GOT3 (cell line): ENCODE results near the gene PKHD1.

ENCODE experiments used
- DNase-seq: peaks from one replicate; lab custom pipeline; 2025; ENCODE audit warnings: mixed read lengths; lab: John Stamatoyannopoulos, UW

PKHD1 gene

DNA sequence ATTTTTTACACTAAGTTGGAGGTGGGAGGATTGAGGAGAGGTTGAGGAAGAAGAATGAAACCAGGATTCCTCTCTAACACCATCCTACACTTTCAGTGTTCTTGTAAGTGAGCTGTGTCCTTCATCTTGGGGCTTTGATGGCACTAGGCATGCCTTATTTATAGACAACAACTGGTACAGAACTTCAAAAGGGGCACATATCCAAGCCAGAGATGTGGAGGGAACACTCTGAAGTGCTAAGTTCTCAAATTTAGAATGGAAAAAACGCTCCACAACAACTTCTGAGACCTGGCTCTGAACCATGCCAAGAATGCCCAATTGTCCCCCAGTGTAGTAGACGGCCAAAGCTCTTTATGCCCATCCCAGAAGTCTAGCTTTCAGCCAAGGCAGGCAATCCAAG is 16.2 kb upstream of the PKHD1 start:
- no peak for DNase-seq

DNA sequence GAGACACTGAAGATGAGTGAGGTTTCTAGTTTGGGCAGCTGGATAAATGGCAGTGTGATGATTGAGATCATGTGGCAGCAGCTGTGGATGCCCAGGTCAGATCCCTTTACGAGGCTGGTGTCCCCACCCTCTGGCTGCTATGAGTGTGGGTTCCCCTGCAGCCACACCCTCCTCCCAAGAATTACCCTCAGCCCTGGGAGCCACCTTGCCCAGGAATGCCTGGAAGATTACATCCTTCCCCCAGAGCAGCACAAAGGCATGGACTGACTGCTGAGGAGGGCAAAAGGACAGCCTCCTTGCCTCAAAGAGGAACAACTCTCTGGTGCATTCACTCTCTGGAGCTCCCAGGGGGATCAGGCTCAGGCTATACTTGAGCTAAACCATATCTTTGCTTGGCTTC is 15.0 kb upstream of the PKHD1 start:
- DNase-seq, result no peak

- DNase-seq, result no peak
Measured at GRCh38 chr6:52098721-52099120, 11.3 kb upstream of the PKHD1 start.

- DNase-seq, result no peak
Measured at GRCh38 chr6:52089758-52090348, 2.4 kb upstream of the PKHD1 start.

GRCh38 chr6:52086741-52087140 is 672 bp downstream of the PKHD1 start:
- no peak for DNase-seq

DNA sequence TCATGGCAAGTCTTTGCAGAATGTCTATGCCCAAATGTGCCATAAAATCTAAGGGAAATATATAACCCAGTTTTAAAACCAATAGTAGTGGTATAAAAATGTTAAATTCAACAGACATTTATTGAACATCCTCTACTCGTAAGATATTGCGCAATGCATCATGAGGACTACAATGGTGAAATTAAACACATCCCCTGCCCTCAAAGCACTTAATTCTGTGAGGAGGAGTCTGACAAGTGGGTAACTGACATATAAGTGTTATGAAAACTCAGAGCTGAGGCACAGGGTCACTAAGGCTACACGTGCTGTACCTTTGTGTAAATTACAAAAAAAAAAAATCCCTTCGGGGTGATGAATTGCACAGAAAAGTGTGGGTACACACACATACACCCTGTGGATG is 6.2 kb downstream of the PKHD1 start:
- no peak for DNase-seq

GRCh38 chr6:52077961-52078625 is 9.3 kb downstream of the PKHD1 start:
- no peak for DNase-seq

GRCh38 chr6:52077180-52077884 is 10.1 kb downstream of the PKHD1 start:
- DNase-seq, result no peak

GRCh38 chr6:52076791-52077179 is 10.6 kb downstream of the PKHD1 start:
- no peak for DNase-seq

DNA sequence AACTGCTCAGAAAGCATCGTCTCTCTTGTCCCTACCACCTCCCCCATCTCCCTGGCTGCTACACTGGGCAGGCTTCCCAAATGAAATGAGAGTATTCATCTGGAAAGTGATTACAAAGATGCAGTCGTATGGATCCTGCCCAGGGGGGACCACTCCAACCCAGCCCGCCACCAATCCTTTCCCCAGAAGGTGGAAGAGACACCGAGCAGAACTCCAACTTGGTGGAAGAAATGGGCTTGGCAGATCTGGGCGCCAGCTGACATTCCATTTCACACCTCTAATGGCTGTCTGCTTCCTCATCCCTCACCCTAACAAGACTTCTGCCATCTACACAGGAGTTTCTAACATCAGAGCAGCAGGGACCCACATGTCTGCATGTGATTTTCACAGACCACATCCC is 12.7 kb downstream of the PKHD1 start:
- no peak for DNase-seq

DNA sequence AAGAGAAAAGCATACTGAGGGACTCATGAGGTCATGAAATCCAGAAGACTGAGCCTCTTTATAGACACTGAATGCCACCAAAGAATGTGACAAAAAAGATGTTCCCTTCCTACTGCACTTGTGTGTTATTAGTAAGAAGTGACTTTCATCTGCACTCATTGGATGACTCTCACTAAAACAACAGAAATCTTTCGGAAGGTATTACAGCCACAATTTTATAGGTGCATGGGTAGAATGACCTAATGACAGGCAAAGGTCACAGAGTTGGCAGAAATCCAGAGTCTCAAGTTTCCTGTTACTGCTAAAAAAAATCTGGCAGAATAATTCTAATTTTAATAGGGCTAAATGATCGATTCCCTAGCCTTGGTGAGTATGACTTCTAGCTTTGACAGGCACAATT is 13.3 kb downstream of the PKHD1 start:
- no peak for DNase-seq

- DNase-seq, result no peak
Measured at GRCh38 chr6:52065621-52066020, 21.8 kb downstream of the PKHD1 start.

- no peak for DNase-seq
Measured at GRCh38 chr6:52063584-52064344, 23.6 kb downstream of the PKHD1 start.

GRCh38 chr6:52061481-52061880 is 25.9 kb downstream of the PKHD1 start:
- no peak for DNase-seq

GRCh38 chr6:52059821-52060220 is 27.6 kb downstream of the PKHD1 start:
- no peak for DNase-seq

GRCh38 chr6:52055451-52055850 is 32.0 kb downstream of the PKHD1 start:
- no peak for DNase-seq

DNA sequence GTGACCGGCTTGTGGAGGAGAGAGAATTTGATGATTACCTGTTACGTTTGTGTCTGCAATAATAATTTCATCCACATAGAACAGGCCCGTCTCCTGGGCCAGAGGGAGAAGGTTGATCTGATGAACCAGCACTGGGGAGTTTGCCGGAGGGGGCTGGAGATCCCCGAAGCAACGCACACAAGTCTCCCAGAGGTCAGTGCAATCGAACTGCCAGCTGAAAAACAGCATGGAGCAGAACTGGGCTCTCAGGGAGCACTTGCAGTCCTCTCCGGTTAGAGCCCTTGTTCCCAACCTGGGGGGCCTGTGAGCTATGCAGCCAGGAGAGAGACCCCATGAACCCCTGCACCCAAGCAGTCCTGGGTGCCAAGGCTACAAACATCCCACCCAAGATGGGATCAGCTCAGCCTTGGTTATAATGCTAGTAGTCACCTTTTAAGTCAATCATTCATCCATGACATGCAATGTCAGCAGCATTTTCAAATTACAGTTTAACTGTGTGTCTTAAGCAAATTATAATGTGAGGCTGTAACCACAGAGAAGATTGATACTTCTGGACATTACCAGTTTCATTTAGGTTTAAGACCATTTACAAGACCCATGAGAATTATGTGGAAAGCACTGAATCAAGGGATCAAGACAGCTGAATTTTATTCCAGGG is 34.2 kb downstream of the PKHD1 start:
- no peak for DNase-seq

- no peak for DNase-seq
Measured at GRCh38 chr6:52050051-52050405, 37.4 kb downstream of the PKHD1 start.

DNA sequence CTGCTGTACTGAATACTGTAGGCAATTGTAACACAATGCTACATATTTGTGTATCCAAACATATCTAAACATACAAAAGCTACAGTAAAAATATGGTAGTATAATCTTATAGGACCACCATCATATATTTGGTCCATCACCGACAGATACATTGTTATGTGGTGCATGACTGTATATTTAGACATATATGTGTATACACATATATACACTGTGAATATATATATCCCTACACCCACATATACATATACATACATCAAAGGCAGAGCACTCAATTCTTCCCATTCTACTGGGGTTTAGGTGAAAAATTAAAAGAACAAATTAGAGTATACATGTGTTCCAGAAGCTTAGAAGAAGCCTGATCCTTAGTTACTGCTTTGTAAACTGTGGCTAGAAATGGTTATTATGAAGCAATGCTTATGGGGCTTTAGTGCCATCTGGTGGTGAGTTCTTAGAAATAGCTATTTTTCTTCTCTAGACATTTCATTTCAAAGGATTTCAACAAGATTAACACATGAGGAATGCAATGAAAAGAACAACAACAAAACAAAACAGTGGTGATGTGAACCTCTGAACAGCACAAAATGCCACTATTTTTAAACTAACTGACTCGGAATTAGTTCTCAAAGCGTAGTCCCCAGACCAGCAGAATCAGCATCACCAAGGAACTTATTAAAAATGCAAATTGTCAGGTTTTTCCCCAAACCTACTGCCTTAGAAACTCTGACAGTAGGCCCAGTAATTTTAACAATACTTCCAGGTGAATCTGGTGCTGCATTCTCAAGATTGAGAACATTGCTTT is 38.0 kb downstream of the PKHD1 start:
- no peak for DNase-seq

- DNase-seq, result no peak
Measured at GRCh38 chr6:52046456-52046855, 41.0 kb downstream of the PKHD1 start.

- no peak for DNase-seq
Measured at GRCh38 chr6:52045481-52045880, 41.9 kb downstream of the PKHD1 start.

DNA sequence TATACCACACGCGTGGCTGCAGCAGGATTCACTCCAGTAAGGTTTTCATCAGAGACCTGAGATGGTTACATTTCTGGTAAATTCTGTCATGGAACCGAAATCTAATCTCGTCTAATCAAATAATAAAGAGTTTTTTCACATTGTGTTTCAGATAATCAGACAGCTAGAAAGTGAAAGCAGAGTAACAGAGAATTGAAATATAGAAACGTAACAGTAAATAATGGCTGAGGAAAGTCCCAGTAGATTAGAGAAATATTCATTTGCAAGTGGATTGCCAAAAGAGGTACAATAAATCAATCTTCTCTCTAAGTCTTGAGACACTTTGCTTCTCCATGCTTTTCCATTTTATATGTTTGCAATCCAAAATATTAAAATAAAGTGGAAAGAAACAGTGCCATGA is 42.4 kb downstream of the PKHD1 start:
- no peak for DNase-seq
